ENCODE measurements around the gene NLGN1. TPM values are rescaled to one million over a fixed set of nuclear protein-coding genes. Genes with fewer than 3 reads are reported as not detected.

The NLGN1 gene
- total and polyA plus RNA-seq, 9 of the 15 experiments (the other 6 are each of a cell fraction or from before 2014, with no cell fraction given) = under 0.01 to 0.01 TPM; not detected in 7

DNA sequence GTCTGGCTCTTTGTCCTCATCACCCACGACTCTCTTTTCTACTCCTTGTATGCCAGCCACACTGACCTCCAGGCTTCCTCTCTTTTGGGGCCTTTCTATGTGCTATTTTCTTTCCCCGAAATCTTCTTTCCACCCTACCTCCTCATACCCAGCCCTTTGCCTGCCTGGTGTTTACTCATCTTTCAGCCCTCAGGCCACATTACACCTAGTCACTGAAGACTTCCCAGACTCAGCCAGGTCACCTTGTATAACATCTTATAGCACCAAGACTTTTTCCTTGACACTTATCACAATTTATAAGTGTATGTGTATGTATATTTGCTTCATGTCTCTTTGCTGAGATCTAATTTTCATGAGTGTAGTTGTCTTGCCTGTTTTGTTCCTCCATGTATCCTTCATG lies 396.4 kb downstream of the NLGN1 start:
- DNase-seq (ENCODE audit: extremely low read depth in 1 of 4, low spot score in 3 of 4) = no peak
- H3K9ac ChIP-seq (ENCODE audit: insufficient read depth in 1 of 2, low read depth in 2 of 2, low read length in 2 of 2) = no peak overlapping the region
- H3K4me2 ChIP-seq (ENCODE audit: insufficient read depth, low read length) = no peak overlapping the region
- H3K9me3 ChIP-seq (replicated peaks; ENCODE audit: control insufficient read depth, insufficient read depth, low read depth, low read length) = no peaks in the 10 kb centered on the region
- no peak overlapping the region for H2AFZ ChIP-seq (ENCODE audit: low read depth, low read length)
- no peaks in the 10 kb centered on the region for H3K79me2 ChIP-seq (ENCODE audit: control insufficient read depth, insufficient read depth, low read length)
- H3K4me3 ChIP-seq = no peak overlapping the region
- H3K36me3 ChIP-seq (ENCODE audit: control insufficient read depth, insufficient read depth, low read length) = no peaks in the 10 kb centered on the region
- in situ Hi-C loops (cut with MboI) (no loop called here), intact Hi-C loops (cut with micrococcal nuclease) (no loop called here)
- H4K20me1 ChIP-seq (replicated peaks; ENCODE audit: control insufficient read depth, insufficient read depth, low read length) = no peaks in the 10 kb centered on the region
- H3K27ac ChIP-seq (ENCODE audit: extremely low read depth, low read depth, low read length) = no peak overlapping the region
- no peak for TF ChIP-seq IFI16 (CRISPR knock-in tag; IDR thresholded peaks at IDR 0.05)
- TF ChIP-seq, protein P1, sequence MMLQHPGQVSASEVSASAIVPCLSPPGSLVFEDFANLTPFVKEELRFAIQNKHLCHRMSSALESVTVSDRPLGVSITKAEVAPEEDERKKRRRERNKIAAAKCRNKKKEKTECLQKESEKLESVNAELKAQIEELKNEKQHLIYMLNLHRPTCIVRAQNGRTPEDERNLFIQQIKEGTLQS (IDR thresholded peaks at IDR 0.05) = no peak
- TF ChIP-seq, protein P1 (CRISPR knock-in tag; conservative IDR thresholded peaks at IDR 0.05) = no peak
- TF ChIP-seq YY1 (IDR thresholded peaks at IDR 0.05; ENCODE audit: borderline replicate concordance in 1 of 3, control insufficient read depth in 1 of 3, extremely low read depth in 1 of 3, insufficient read depth in 3 of 3, insufficient read length in 1 of 3, insufficient replicate concordance in 2 of 3, low read depth in 1 of 3, low read length in 2 of 3) = no peak
- TF ChIP-seq ZNF431 (CRISPR knock-in tag; IDR thresholded peaks at IDR 0.05) = no peak
- no peak for TF ChIP-seq SRSF1 (IDR thresholded peaks at IDR 0.05; ENCODE audit: low read depth, low read length)
- TF ChIP-seq SRF (CRISPR knock-in tag; IDR thresholded peaks at IDR 0.05) = no peak
- TF ChIP-seq, protein P2, sequence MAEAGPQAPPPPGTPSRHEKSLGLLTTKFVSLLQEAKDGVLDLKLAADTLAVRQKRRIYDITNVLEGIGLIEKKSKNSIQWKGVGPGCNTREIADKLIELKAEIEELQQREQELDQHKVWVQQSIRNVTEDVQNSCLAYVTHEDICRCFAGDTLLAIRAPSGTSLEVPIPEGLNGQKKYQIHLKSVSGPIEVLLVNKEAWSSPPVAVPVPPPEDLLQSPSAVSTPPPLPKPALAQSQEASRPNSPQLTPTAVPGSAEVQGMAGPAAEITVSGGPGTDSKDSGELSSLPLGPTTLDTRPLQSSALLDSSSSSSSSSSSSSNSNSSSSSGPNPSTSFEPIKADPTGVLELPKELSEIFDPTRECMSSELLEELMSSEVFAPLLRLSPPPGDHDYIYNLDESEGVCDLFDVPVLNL (CRISPR knock-in tag; IDR thresholded peaks at IDR 0.05; ENCODE audit: low read depth) = no peak
- no peak for TF ChIP-seq CBX1 (IDR thresholded peaks at IDR 0.05; ENCODE audit: low read depth)
- TF ChIP-seq ZNF217 (CRISPR knock-in tag; IDR thresholded peaks at IDR 0.05) = no peak
- no peak for TF ChIP-seq POLR2G (IDR thresholded peaks at IDR 0.05; ENCODE audit: low read depth, low read length)
- TF ChIP-seq JUN (IDR thresholded peaks at IDR 0.05; ENCODE audit: borderline replicate concordance, low read depth, low read length) = no peak
- TF ChIP-seq JUN (CRISPR knock-in tag; IDR thresholded peaks at IDR 0.05; ENCODE audit: borderline replicate concordance) = no peak
- no TSS peak for BruUV-seq (replicated peaks)
- 7% methylated on average over 2 of the region's 2 CpGs for WGBS (ENCODE audit: insufficient coverage, low coverage, missing lambda C conversion rate)
- POLR2A ChIA-PET = no interaction called here
- FAIRE-seq = no peak
- no peaks in the 10 kb centered on the region for H3K27me3 ChIP-seq (ENCODE audit: control insufficient read depth in 2 of 2, insufficient read depth in 2 of 2, low read length in 2 of 2)
- H3K4me1 ChIP-seq (replicated peaks in 1 of 2; ENCODE audit: control insufficient read depth in 2 of 2, insufficient read depth in 2 of 2, low read length in 2 of 2) = no peaks in the 10 kb centered on the region
- no peak for ATAC-seq
- CTCF ChIA-PET (ENCODE audit: low intra/inter-chr PET ratio) = no interaction called here
- H3K9me1 ChIP-seq (ENCODE audit: control insufficient read depth, insufficient read depth, low read length) = no peaks in the 10 kb centered on the region
